Endodermal cell (in vitro differentiated cells): ENCODE results near the gene GRIK4. TPM values are rescaled to one million over a fixed set of nuclear protein-coding genes. Genes with fewer than 3 reads are reported as not detected.
"Not testable (repeated sequence)": the region's sequence is repeated elsewhere in the genome, so short reads cannot be mapped to it uniquely, and the experiment has no call there.

ENCODE experiments used
- DNase-seq: peaks from one replicate; pipeline ENCODE4 v3.0.0-alpha.2; 2017
- H3K27ac ChIP-seq: 2 replicates; pipeline ENCODE4 v1.5.1; 2013; ENCODE audit warnings: mild to moderate bottlenecking, low read depth, low read length, moderate library complexity
- H3K27me3 ChIP-seq: 2 replicates; pipeline ENCODE4 v1.6.1; 2013; ENCODE audit warnings: mild to moderate bottlenecking, low read length, moderate library complexity; ENCODE audit not compliant: insufficient read depth, control insufficient read depth, poor library complexity, severe bottlenecking
- H3K36me3 ChIP-seq: 2 replicates; pipeline ENCODE4 v1.7.0; 2013; ENCODE audit warnings: mild to moderate bottlenecking, low read length, moderate library complexity; ENCODE audit not compliant: control insufficient read depth, insufficient read depth
- H3K4me1 ChIP-seq: one replicate; pipeline ENCODE4 v1.7.0; 2013; ENCODE audit warnings: low read length; ENCODE audit not compliant: control insufficient read depth, insufficient read depth
- H3K4me3 ChIP-seq: 2 replicates; pipeline ENCODE4 v1.5.1; 2013; ENCODE audit warnings: mild to moderate bottlenecking, low read length, moderate library complexity
- H3K9ac ChIP-seq: 2 replicates; pipeline ENCODE4 v1.6.1; 2013; ENCODE audit warnings: mild to moderate bottlenecking, low read length, moderate library complexity; ENCODE audit not compliant: poor library complexity, severe bottlenecking; ENCODE audit errors: extremely low read depth
- H3K9me3 ChIP-seq: 2 replicates; pipeline ENCODE4 v1.6.1; 2013; ENCODE audit warnings: mild to moderate bottlenecking, low read length, moderate library complexity; ENCODE audit not compliant: control insufficient read depth
- H3K27ac Mint-ChIP-seq: 2 replicates; pipeline ENCODE4 v1.8.0; 2020; ENCODE audit warnings: mixed read lengths
- H3K27me3 Mint-ChIP-seq: 2 replicates; pipeline ENCODE4 v1.8.0; 2021; ENCODE audit warnings: mild to moderate bottlenecking, mixed read lengths; ENCODE audit not compliant: insufficient read depth
- H3K36me3 Mint-ChIP-seq: 2 replicates; pipeline ENCODE4 v1.8.0; 2020; ENCODE audit warnings: low read depth, mixed read lengths
- H3K4me1 Mint-ChIP-seq: 2 replicates; pipeline ENCODE4 v1.8.0; 2020; ENCODE audit warnings: mixed read lengths
- H3K4me3 Mint-ChIP-seq: 2 replicates; pipeline ENCODE4 v1.8.0; 2020; ENCODE audit warnings: mild to moderate bottlenecking, moderate library complexity, mixed read lengths
- H3K9me3 Mint-ChIP-seq: 2 replicates; pipeline ENCODE4 v1.8.0; 2020; ENCODE audit warnings: mild to moderate bottlenecking, mixed read lengths
- WGBS, 2 experiments: methylation state at CpG; one replicate each; pipeline versions ENCODE4 v1.1.5 to v1.1.7; 2013; ENCODE audit warnings: missing lambda C conversion rate in 2 of 2, mixed read lengths in 1 of 2; ENCODE audit not compliant: insufficient coverage in 1 of 2, insufficient read length in 1 of 2; 5-methylcytosine and 5-hydroxymethylcytosine counted together
- total RNA-seq, 2 donors: library from RNA; stranded (reverse); fragmentation: NEBNext Ultra II Directional in 1 of 2; extraction: Animal tissue kit (Norgen Biotek cat#: 25700) in 1 of 2; gene quantifications; 2 replicates in 1 of 2; 3 replicates in 1 of 2; pipeline ENCODE4 v1.2.1, GENCODE V29; 2021
- TF ChIP-seq, protein P1 (sequence below): fragments of 200-600 bp; sonication (generic); conservative IDR thresholded peaks from 2 replicates; pipeline ENCODE4 v1.5.0; 2021; ENCODE audit warnings: antibody characterized with exemption, mild to moderate bottlenecking

The GRIK4 gene
- total RNA-seq, 2 donors from 2014 or later: 1.7 to 3.5 TPM

DNA sequence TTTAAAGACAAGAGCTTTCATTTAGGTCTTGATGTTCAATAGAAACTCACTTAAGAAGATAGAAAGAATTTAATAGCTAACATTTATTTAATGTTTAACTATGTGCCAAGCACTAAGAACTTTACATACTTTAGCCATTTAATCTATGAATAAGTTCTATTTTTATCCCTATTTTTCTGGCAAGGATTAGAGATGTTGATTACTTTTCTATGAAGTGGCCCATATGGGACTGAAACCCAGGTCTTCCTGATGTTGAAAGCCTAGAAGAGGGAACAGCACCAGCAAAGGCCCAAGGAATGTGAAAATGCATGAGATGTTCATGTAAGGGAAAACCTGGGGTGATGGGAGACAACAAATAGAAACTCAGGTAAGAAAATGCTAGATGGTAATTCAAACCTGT is 497.0 kb downstream of the GRIK4 start:
- no peak overlapping the region for H3K4me3 Mint-ChIP-seq
- Histone ChIP-seq H3K9me3 (no peaks in the 10 kb centered on the region), H3K27me3 (no peaks in the 10 kb centered on the region)

DNA sequence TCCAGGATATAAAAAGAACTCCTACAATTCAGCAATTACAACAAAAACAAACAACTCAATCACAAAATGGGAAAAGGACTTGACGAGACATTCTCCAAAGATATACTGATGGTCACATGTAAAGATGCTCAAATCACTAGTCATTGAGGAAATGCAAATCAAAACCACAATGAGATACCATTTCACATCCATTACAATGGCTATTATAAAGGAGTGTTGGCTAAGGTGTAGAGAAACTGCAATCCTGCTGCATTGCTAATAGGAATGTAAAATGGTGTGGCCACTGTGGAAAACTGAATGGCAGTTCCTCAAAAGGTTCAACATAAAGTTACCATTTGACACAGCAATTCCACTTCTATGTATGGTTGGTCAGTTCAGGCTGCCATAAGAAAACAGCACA is 500.5 kb downstream of the GRIK4 start:
- H3K4me1 ChIP-seq: no peaks in the 10 kb centered on the region
- Mint-ChIP-seq H3K4me3 (no peak overlapping the region), H3K9me3 (peaks cover 2% of the 10 kb centered on the region), H3K4me1 (peaks cover 3% of the 10 kb centered on the region), H3K27ac (no peak overlapping the region), H3K27me3 (no peaks in the 10 kb centered on the region), H3K36me3 (no peaks in the 10 kb centered on the region)
- 90% methylated on average over 1 of the region's 1 CpG; no CpG with 5 or more reads in 1 of the 2 experiments for WGBS, 2 experiments
- TF ChIP-seq, protein P1, sequence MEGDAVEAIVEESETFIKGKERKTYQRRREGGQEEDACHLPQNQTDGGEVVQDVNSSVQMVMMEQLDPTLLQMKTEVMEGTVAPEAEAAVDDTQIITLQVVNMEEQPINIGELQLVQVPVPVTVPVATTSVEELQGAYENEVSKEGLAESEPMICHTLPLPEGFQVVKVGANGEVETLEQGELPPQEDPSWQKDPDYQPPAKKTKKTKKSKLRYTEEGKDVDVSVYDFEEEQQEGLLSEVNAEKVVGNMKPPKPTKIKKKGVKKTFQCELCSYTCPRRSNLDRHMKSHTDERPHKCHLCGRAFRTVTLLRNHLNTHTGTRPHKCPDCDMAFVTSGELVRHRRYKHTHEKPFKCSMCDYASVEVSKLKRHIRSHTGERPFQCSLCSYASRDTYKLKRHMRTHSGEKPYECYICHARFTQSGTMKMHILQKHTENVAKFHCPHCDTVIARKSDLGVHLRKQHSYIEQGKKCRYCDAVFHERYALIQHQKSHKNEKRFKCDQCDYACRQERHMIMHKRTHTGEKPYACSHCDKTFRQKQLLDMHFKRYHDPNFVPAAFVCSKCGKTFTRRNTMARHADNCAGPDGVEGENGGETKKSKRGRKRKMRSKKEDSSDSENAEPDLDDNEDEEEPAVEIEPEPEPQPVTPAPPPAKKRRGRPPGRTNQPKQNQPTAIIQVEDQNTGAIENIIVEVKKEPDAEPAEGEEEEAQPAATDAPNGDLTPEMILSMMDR: no peak
- no peaks in the 10 kb centered on the region for H3K9me3 ChIP-seq
- H3K27ac ChIP-seq: no peak overlapping the region
- no peaks in the 10 kb centered on the region for H3K36me3 ChIP-seq
- DNase-seq: no peak
- no peak overlapping the region for H3K4me3 ChIP-seq
- no peak overlapping the region for H3K9ac ChIP-seq
- H3K27me3 ChIP-seq: no peaks in the 10 kb centered on the region

More for the DNA sequence above, 497.0 kb downstream of the GRIK4 start:
- no peaks in the 10 kb centered on the region for H3K36me3 Mint-ChIP-seq
- H3K4me1 ChIP-seq: no peaks in the 10 kb centered on the region
- TF ChIP-seq, protein P1: no peak
- H3K4me3 ChIP-seq: no peak overlapping the region
- H3K27ac ChIP-seq: no peak overlapping the region
- DNase-seq: no peak
- H3K27ac Mint-ChIP-seq: no peak overlapping the region
- peaks cover 6% of the 10 kb centered on the region for H3K9me3 Mint-ChIP-seq
- H3K36me3 ChIP-seq: no peaks in the 10 kb centered on the region
- no peaks in the 10 kb centered on the region for H3K27me3 Mint-ChIP-seq
- peaks cover 6% of the 10 kb centered on the region for H3K4me1 Mint-ChIP-seq
- H3K9ac ChIP-seq: no peak overlapping the region

DNA sequence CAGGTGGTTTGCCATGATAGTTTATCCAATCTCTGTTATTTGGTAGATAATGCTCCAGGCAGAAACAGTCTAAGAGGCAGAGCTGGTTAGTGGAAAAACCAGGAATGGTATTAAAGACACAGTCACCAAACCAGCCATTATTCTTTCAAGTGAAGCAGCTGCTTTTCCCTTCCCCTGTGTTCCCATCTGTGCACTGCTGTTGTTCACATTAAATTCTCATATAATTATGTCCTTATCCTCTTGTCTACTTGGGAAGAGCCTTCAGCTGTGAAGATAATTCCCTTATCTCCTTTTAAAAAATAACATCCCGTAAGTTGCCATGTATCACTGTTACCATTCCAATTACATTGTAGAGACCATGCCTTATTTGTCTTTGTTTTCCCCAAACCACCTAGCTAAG is 507.2 kb downstream of the GRIK4 start:
- no peak for DNase-seq
- H3K27me3 Mint-ChIP-seq: no peaks in the 10 kb centered on the region
- H3K27ac Mint-ChIP-seq: no peak overlapping the region
- H3K4me1 Mint-ChIP-seq: peaks cover 3% of the 10 kb centered on the region
- no peaks in the 10 kb centered on the region for H3K9me3 ChIP-seq
- no peak overlapping the region for H3K4me3 ChIP-seq
- no peak overlapping the region for H3K9ac ChIP-seq
- no peaks in the 10 kb centered on the region for H3K36me3 Mint-ChIP-seq
- no peaks in the 10 kb centered on the region for H3K4me1 ChIP-seq
- TF ChIP-seq, protein P1: no peak
- 83 to 100% methylated on average over 1 of the region's 1 CpG for WGBS, 2 experiments
- H3K9me3 Mint-ChIP-seq: peaks cover 6% of the 10 kb centered on the region
- H3K27me3 ChIP-seq: no peaks in the 10 kb centered on the region
- H3K4me3 Mint-ChIP-seq: no peak overlapping the region
- no peaks in the 10 kb centered on the region for H3K36me3 ChIP-seq
- H3K27ac ChIP-seq: no peak overlapping the region

DNA sequence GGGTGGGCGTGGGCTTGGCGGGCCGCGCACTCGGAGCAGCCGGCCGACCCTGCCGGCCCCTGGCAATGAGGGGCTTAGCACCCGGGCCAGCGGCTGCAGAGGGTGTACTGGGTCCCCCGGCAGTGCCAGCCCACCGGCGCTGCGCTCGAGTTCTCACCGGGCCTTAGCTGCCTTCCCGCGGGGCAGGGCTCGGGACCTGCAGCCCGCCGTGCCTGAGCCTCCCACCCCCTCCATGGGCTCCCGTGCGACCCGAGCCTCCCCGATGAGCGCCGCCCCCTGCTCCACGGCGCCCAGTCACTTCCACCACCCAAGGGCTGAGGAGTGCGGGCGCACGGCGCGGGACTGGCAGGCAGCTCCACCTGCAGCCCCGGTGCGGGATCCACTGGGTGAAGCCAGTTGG is 510.2 kb downstream of the GRIK4 start:
- H3K27me3 ChIP-seq, H3K9ac ChIP-seq, H3K9me3 Mint-ChIP-seq, H3K4me1 ChIP-seq, H3K36me3 Mint-ChIP-seq, H3K4me3 ChIP-seq, H3K27me3 Mint-ChIP-seq, DNase-seq, H3K36me3 ChIP-seq, H3K27ac Mint-ChIP-seq, H3K9me3 ChIP-seq, H3K4me3 Mint-ChIP-seq, H3K27ac ChIP-seq: not testable (repeated sequence)
- peaks cover 17% of the 10 kb centered on the region for H3K4me1 Mint-ChIP-seq
- WGBS, 2 experiments: 92 to 95% methylated on average over 7 to 36 of the region's 36 CpGs
